K562 (cell line): Measurements from ENCODE around the gene DENND1A. TPM values are rescaled to one million over a fixed set of nuclear protein-coding genes. Genes with fewer than 3 reads are reported as not detected.
A peak's percentile ranks its signal among the peaks of the same experiment; 100 is the strongest.

Experiments
- ATAC-seq: fragments of 200-7000 bp; cut with Tn5 transposase; 3 replicates; pipeline ENCODE4 v1.9.1; 2020; ENCODE audit warnings: moderate library complexity
- BruUV-seq: library from RNA; stranded (reverse); fragments of 400-500 nt; replicated peaks from 2 replicates; lab custom pipeline; 2021; lab: Mats Ljungman, UMichigan
- CTCF ChIA-PET: fragments of 300-600 bp; formaldehyde crosslinking; extraction: SDS; loops from one replicate; lab custom pipeline; 2021; ENCODE audit warnings: low intra/inter-chr PET ratio; lab: Yijun Ruan, JAX
- POLR2A ChIA-PET: fragments of 300-600, 350-650 bp; sonication (Branson Sonifier 250); formaldehyde crosslinking; extraction: SDS; loops from one replicate; lab custom pipeline; 2021; ENCODE audit warnings: antibody characterized with exemption, inconsistent platforms; lab: Yijun Ruan, JAX
- DNase-seq, 4 experiments: peaks; one replicate each; pipeline versions ENCODE4 v3.0.0 to v3.0.0-alpha.2; 2011 to 2018; ENCODE audit warnings: low spot score in 3 of 4, mixed read lengths in 3 of 4; ENCODE audit errors: extremely low read depth in 1 of 4
- FAIRE-seq: peaks from 2 replicates; lab custom pipeline; 2011; peaks lifted over from hg19 to GRCh38; lab: Jason Lieb, UNC
- H2AFZ ChIP-seq: 2 replicates; pipeline ENCODE4 v1.6.0; 2011; ENCODE audit warnings: low read depth, low read length, control low read depth, inconsistent platforms
- H3K27ac ChIP-seq: fragments of 200-600 bp; 3 replicates; pipeline ENCODE4 v1.8.0; 2011; ENCODE audit warnings: low read depth, mild to moderate bottlenecking, control low read depth, inconsistent platforms, low read length, moderate library complexity, mixed read lengths; ENCODE audit errors: extremely low read depth
- H3K27me3 ChIP-seq, 2 experiments: fragments of 300-600 bp in 1 of 2; 2 replicates in 1 of 2; 3 replicates in 1 of 2; pipeline versions ENCODE4 v1.6.0 to v1.8.0; 2011; ENCODE audit warnings: inconsistent platforms in 2 of 2, low read length in 2 of 2, mild to moderate bottlenecking in 1 of 2, mixed read lengths in 1 of 2, moderate library complexity in 1 of 2; ENCODE audit not compliant: control insufficient read depth in 2 of 2, insufficient read depth in 2 of 2
- H3K36me3 ChIP-seq: fragments of 300-600 bp; 3 replicates; pipeline ENCODE4 v1.8.0; 2011; ENCODE audit warnings: mild to moderate bottlenecking, low read length, inconsistent platforms; ENCODE audit not compliant: control insufficient read depth, insufficient read depth
- H3K4me1 ChIP-seq, 2 experiments: fragments of 200-600 bp in 1 of 2; replicated peaks in 1 of 2; 2 replicates in 1 of 2; 3 replicates in 1 of 2; pipeline versions ENCODE4 v1.5.1 to v1.8.0; 2011; ENCODE audit warnings: inconsistent platforms in 2 of 2, low read length in 2 of 2, mild to moderate bottlenecking in 1 of 2, mixed read lengths in 1 of 2, moderate library complexity in 1 of 2; ENCODE audit not compliant: control insufficient read depth in 2 of 2, insufficient read depth in 2 of 2
- H3K4me2 ChIP-seq: 2 replicates; pipeline ENCODE4 v1.6.1; 2011; ENCODE audit warnings: low read length, control low read depth, inconsistent platforms, mixed read lengths; ENCODE audit not compliant: insufficient read depth
- H3K4me3 ChIP-seq: fragments of 200-600 bp; sonication (generic), shearing (Covaris generic); 2 replicates; pipeline ENCODE4 v1.5.1; 2016; ENCODE audit warnings: control low read depth, inconsistent platforms
- H3K79me2 ChIP-seq: fragments of 200-600 bp; 3 replicates; pipeline ENCODE4 v1.8.0; 2011; ENCODE audit warnings: low read length, inconsistent platforms; ENCODE audit not compliant: control insufficient read depth, insufficient read depth
- H3K9ac ChIP-seq, 2 experiments: 2 replicates each; pipeline versions ENCODE4 v1.6.0 to v1.6.1; 2011; ENCODE audit warnings: low read depth in 2 of 2, low read length in 2 of 2, control low read depth in 1 of 2, inconsistent platforms in 1 of 2, mild to moderate bottlenecking in 1 of 2, mixed read lengths in 1 of 2; ENCODE audit not compliant: insufficient read depth in 1 of 2
- H3K9me1 ChIP-seq: one replicate; pipeline ENCODE4 v1.6.0; 2011; ENCODE audit warnings: inconsistent platforms, mild to moderate bottlenecking, low read length, moderate library complexity; ENCODE audit not compliant: control insufficient read depth, insufficient read depth
- H3K9me3 ChIP-seq: replicated peaks from 2 replicates; pipeline ENCODE4 v1.5.1; 2011; ENCODE audit warnings: low read depth, low read length, inconsistent platforms; ENCODE audit not compliant: control insufficient read depth, insufficient read depth
- H4K20me1 ChIP-seq: replicated peaks from 2 replicates; pipeline ENCODE4 v1.6.1; 2011; ENCODE audit warnings: low read length, inconsistent platforms, mixed read lengths; ENCODE audit not compliant: control insufficient read depth, insufficient read depth
- BACH1 ChIP-seq: fragments of 200-800 bp; sonication (Bioruptor generic); IDR thresholded peaks from 2 replicates; pipeline ENCODE4 v1.6.1; 2016; ENCODE audit warnings: missing genetic modification characterization, missing compliant biosample characterization
- BRD9 ChIP-seq: fragments of 450-650 bp; IDR thresholded peaks from 2 replicates; pipeline ENCODE4 v1.6.1; 2018; ENCODE audit warnings: low read depth; ENCODE audit not compliant: partially characterized antibody
- CBFA2T2 ChIP-seq: fragments of 450-650 bp; conservative IDR thresholded peaks from 2 replicates; pipeline ENCODE4 v1.6.1; 2017; ENCODE audit warnings: mild to moderate bottlenecking
- GABPA ChIP-seq: fragments of 200-800 bp; sonication (Bioruptor generic); conservative IDR thresholded peaks from 2 replicates; pipeline ENCODE4 v1.6.1; 2016; ENCODE audit warnings: low read depth, missing genetic modification characterization, missing compliant biosample characterization
- LEF1 ChIP-seq: fragments of 450-650 bp; IDR thresholded peaks from 2 replicates; pipeline ENCODE4 v1.6.1; 2016; ENCODE audit warnings: mild to moderate bottlenecking
- POLR2A ChIP-seq: fragments of 450-650 bp; conservative IDR thresholded peaks from 2 replicates; pipeline ENCODE4 v1.6.1; 2016
- POLR2AphosphoS5 ChIP-seq: IDR thresholded peaks from 2 replicates; pipeline ENCODE4 v1.6.1; 2011; ENCODE audit warnings: mild to moderate bottlenecking, low read depth, low read length, moderate library complexity; ENCODE audit not compliant: control insufficient read depth, insufficient read depth
- POU5F1 ChIP-seq: fragments of 150-350 bp; IDR thresholded peaks from 2 replicates; pipeline ENCODE4 v1.6.1; 2014; ENCODE audit warnings: borderline replicate concordance, low read length, low read depth, mild to moderate bottlenecking; ENCODE audit not compliant: partially characterized antibody
- SPI1 ChIP-seq: IDR thresholded peaks from 2 replicates; pipeline ENCODE4 v1.6.1; 2011; ENCODE audit warnings: low read depth, low read length, control low read depth, borderline replicate concordance
- TCF3 ChIP-seq: sonication (generic); formaldehyde crosslinking; IDR thresholded peaks from 2 replicates; pipeline ENCODE4 v1.4.0; 2020; ENCODE audit warnings: mild to moderate bottlenecking, missing genetic modification reagents
- TSC22D4 ChIP-seq: fragments of 450-650 bp; IDR thresholded peaks from 2 replicates; pipeline ENCODE4 v1.6.1; 2016; ENCODE audit warnings: missing genetic modification characterization, missing biosample characterization, control low read depth
- ZFP36 ChIP-seq: fragments of 150-350 bp; IDR thresholded peaks from 2 replicates; pipeline ENCODE4 v1.6.1; 2018; ENCODE audit warnings: low read length, low read depth; ENCODE audit not compliant: partially characterized antibody
- WGBS: fragments of 100-300 bp; shearing (Covaris generic); methylation state at CpG from one replicate; pipeline ENCODE4 v1.1.6; 2016; ENCODE audit warnings: low coverage, mixed read lengths; ENCODE audit not compliant: insufficient coverage; ENCODE audit errors: missing lambda C conversion rate; 5-methylcytosine and 5-hydroxymethylcytosine counted together
- in situ Hi-C: fragments of 300-500 bp; cut with MboI; formaldehyde crosslinking; loops from 4 replicates; pipeline ENCODE4 v1.15.0; 2018; ENCODE audit warnings: inconsistent platforms, mixed read lengths
- intact Hi-C: fragments of 100-400 bp; cut with micrococcal nuclease; formaldehyde crosslinking; loops from 2 replicates; pipeline ENCODE4 v1.14.2; 2022
- polyA plus RNA-seq, 8 experiments: library from polyadenylated mRNA; depleted of rRNA in 4 of 8; stranded (reverse) in 5 of 8; unstranded in 3 of 8; fragments of >200 nt; fragmentation: Nextera tagmentation in 2 of 8; fragmentation: Illumina TruSeq in 1 of 8; extraction: Ambion mirVana in 2 of 8; extraction: Trizol in 1 of 8; gene quantifications; 2 replicates each; pipeline versions ENCODE4 v1.2.1 to v1.2.3, GENCODE V29; 2011 to 2014; ENCODE audit warnings: inconsistent platforms in 1 of 8, missing spikeins in 1 of 8
- total RNA-seq, 7 experiments: library from RNA; depleted of rRNA in 6 of 7; stranded (reverse); fragments of >200 nt in 6 of 7; fragmentation: Illumina TruSeq in 2 of 7; extraction: Trizol in 2 of 7; gene quantifications; 2 replicates each; pipeline versions ENCODE4 v1.2.1 to v1.2.3, GENCODE V29; 2011 to 2021; ENCODE audit warnings: low replicate concordance in 1 of 7
- TF ChIP-seq, protein P1 (sequence below): sonication (generic); formaldehyde crosslinking; IDR thresholded peaks from 2 replicates; pipeline ENCODE4 v1.8.1; 2023; ENCODE audit warnings: mild to moderate bottlenecking, missing genetic modification reagents
- TF ChIP-seq, protein P2 (sequence below): sonication (generic); IDR thresholded peaks from 2 replicates; pipeline ENCODE4 v1.6.1; 2016

Gene DENND1A
- total and polyA plus RNA-seq, 9 of the 15 experiments (the other 6 are each of a cell fraction or from before 2014, with no cell fraction given), result 7.6 to 29.5 (median 15.7) TPM

DNA sequence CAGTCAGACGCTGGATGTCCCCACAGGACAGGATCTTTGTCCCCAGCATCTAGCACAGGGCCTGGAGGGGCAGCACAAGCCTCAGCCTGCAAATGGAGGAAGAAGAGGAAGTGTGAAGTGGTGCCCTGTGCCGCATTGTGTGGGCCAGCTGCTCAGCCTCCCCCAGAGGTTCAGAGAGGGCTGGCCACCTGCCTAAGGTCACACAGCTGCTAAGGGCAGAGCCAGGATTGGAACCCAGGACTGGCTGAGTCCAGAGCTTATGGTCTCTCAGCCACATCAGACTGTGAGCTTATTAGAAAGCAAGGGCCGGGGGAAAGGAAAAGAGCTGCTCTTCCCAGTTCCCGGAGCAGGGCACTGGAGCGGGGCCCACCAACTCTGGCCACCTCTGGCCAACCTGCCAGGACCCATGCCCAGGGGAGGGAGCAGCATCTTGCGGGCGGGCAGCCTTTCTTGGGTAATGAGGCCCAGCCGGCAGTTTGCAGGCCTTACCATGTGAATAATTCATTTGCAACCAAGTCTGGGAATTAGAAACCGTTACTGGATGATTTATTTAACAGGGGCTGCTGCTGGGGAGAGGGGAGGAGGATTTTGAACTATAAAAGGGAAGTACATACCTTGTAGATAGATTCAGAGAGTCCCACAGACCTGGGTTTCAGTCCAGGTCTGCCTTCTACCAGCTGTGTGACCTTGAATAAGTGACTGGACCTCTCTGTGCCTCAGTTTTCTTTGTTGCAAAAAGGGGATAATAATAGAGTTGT is 585.6 kb downstream of the DENND1A start (continued):
- TF ChIP-seq CBFA2T2 (no peak), SPI1 (peak; percentile 55; the same call in 1 of the 2 replicates), ZFP36 (peak; percentile 92)
- TF ChIP-seq, protein P1, sequence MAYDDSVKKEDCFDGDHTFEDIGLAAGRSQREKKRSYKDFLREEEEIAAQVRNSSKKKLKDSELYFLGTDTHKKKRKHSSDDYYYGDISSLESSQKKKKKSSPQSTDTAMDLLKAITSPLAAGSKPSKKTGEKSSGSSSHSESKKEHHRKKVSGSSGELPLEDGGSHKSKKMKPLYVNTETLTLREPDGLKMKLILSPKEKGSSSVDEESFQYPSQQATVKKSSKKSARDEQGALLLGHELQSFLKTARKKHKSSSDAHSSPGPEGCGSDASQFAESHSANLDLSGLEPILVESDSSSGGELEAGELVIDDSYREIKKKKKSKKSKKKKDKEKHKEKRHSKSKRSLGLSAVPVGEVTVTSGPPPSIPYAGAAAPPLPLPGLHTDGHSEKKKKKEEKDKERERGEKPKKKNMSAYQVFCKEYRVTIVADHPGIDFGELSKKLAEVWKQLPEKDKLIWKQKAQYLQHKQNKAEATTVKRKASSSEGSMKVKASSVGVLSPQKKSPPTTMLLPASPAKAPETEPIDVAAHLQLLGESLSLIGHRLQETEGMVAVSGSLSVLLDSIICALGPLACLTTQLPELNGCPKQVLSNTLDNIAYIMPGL (CRISPR knock-in tag), result no peak

DNA sequence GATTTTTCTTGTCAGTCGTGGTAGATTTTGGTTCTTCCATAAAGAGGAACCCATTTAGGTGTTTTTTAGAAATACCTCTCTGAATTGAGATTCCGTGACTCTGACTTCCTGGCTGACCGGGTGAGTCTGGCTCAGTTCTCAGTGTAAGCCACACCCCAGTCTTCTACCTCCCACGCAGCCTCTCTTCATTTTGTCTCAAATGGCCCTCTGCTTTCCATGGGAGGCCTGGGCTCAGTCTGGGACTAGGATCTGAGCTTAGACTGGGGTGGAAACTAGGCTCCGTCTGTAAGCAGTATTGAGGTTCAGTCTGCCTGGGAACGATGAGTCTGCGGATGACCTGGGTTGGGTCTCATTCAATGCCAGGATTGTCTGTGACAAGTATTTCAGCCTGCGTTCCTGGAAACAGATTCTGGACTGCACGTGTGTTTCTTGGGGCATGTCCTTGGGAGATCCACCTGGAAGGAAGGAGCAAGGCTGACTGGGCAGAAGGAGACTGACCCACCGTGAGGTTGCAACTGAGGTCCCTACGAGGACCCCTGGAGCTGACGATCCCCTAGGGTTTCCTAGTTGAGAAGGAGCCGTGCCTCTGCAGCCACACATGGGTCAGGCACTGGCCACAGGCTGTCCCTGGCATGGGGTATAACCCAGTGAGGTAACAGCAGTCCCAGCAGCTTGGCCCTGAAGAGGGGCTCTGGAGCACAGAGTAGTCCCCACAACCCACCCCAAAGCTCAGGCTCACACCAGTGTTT is 586.3 kb downstream of the DENND1A start:
- Histone ChIP-seq H4K20me1 (no peaks in the 10 kb centered on the region), H3K27me3 (no peaks in the 10 kb centered on the region), H3K9me1 (no peaks in the 10 kb centered on the region), H3K9me3 (no peaks in the 10 kb centered on the region), H3K4me2 (peak overlapping the region; percentile 81), H3K4me1 (peaks cover 43 to 56% of the 10 kb centered on the region in 2 experiments), H2AFZ (peak overlapping the region; percentile 93), H3K27ac (peak overlapping the region; percentile 76), H3K36me3 (no peaks in the 10 kb centered on the region), H3K9ac (peak overlapping the region; percentile 58 to 86), H3K79me2 (no peaks in the 10 kb centered on the region), H3K4me3 (no peak overlapping the region)
- CTCF ChIA-PET, result interaction anchor here (1.0 kb wide), 1 partner anchor 262 kb away, joined by 4 read pairs; no protein-coding TSS in a partner anchor
- ATAC-seq, result peak; percentile 74
- POLR2A ChIA-PET, result no interaction called here
- intact Hi-C loops (loop anchor here (2.0 kb wide), 2 partner anchors 39 to 75 kb away; partner anchors contain the start of gene STRBP), in situ Hi-C loops (loop anchor here (10.0 kb wide), 1 partner anchor 519 kb away; the partner anchor contains the start of gene PDCL)
- 27% methylated on average over 13 of the region's 13 CpGs for WGBS
- BruUV-seq, result no TSS peak
- peak; percentile 86 for FAIRE-seq
- DNase-seq, result peak; percentile 71 to 84 (median 74)
- TF ChIP-seq BRD9, result peak; percentile 29
- peak; percentile 62 for TF ChIP-seq POLR2A
- peak; percentile 51; the same call in 1 of the 2 replicates for TF ChIP-seq LEF1
- TF ChIP-seq, protein P2, sequence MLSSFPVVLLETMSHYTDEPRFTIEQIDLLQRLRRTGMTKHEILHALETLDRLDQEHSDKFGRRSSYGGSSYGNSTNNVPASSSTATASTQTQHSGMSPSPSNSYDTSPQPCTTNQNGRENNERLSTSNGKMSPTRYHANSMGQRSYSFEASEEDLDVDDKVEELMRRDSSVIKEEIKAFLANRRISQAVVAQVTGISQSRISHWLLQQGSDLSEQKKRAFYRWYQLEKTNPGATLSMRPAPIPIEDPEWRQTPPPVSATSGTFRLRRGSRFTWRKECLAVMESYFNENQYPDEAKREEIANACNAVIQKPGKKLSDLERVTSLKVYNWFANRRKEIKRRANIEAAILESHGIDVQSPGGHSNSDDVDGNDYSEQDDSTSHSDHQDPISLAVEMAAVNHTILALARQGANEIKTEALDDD, result peak; percentile 23; the same call in 1 of the 2 replicates
- peak; percentile 56; the same call in 1 of the 2 replicates for TF ChIP-seq POLR2AphosphoS5
- 0 out of 2 replicates have a peak, but pooled peaks have one; percentile 14 for TF ChIP-seq TCF3 (CRISPR knock-in tag)
- no peak for TF ChIP-seq BACH1
- TF ChIP-seq POU5F1, result no peak
- TF ChIP-seq TSC22D4 (tag), result no peak
- 0 out of 2 replicates have a peak, but pooled peaks have one; percentile 10 for TF ChIP-seq GABPA
